Measurements from ENCODE around the gene DNAJC4.

DNA sequence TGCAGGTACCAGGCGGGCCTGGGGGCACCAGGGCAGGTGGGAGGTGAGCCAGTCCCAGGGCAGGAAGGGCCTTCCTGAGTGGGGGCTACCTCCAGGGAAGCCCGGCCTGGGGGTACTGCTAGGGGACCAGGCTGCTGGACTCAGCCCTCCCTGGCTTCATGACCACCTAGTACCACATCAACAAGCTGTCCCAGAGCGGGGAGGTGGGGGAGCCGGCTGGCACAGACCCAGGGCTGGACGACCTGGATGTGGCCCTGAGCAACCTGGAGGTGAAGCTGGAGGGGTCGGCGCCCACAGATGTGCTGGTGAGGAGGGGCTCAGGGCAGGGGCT lies 11.0 kb upstream of the DNAJC4 start:
- TF ChIP-seq CTCF (conservative IDR thresholded peaks at IDR 0.05) (no peak), EZH2 (IDR thresholded peaks at IDR 0.05; ENCODE audit: low read depth) (no peak)

Data from PC-9 (cell line).